Measurements from ENCODE around the gene AK4.
"Not testable (repeated sequence)": the region's sequence is repeated elsewhere in the genome, so short reads cannot be mapped to it uniquely, and the experiment has no call there.

The AK4 gene

DNA sequence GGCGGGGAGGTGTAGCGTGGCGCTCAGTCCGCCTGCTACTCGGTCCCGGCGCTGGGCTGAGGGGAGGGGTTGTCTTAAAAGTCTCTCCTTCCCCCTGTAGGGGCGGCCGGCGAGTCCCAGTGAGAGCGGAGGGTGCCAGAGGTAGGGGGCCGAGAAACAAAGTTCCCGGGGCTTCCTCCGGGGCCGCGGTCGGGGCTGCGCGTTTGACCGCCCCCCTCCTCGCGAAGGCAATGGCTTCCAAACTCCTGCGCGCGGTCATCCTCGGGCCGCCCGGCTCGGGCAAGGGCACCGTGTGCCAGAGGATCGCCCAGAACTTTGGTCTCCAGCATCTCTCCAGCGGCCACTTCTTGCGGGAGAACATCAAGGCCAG, at the start of gene AK4:
TSS of gene AK4 (plus strand) at position 26 of the 370 bp plus-strand sequence. CDS start at position 231, 205 bp downstream.
- DNase-seq, result not testable (repeated sequence)

DNA sequence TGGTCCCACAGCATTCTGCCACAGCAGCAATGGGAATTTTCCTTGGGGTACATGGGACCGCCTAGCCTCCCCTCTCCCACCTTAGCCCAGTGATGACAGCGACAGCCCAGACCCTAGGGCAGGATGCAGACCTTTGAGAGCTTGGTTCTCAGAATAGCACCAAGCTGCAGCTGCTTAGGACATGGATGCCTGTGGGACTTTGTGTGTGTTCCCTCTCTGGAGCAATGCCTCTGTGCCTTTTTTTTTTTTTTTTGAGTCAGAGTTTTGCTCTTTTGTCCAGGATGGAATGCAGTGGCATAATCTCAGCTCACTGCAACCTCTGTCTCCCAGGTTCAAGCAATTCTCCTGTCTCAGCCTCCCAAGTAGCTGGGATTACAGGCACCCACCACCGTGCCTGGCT, 44.2 kb upstream of the AK4 start:
- no peak for DNase-seq

DNA sequence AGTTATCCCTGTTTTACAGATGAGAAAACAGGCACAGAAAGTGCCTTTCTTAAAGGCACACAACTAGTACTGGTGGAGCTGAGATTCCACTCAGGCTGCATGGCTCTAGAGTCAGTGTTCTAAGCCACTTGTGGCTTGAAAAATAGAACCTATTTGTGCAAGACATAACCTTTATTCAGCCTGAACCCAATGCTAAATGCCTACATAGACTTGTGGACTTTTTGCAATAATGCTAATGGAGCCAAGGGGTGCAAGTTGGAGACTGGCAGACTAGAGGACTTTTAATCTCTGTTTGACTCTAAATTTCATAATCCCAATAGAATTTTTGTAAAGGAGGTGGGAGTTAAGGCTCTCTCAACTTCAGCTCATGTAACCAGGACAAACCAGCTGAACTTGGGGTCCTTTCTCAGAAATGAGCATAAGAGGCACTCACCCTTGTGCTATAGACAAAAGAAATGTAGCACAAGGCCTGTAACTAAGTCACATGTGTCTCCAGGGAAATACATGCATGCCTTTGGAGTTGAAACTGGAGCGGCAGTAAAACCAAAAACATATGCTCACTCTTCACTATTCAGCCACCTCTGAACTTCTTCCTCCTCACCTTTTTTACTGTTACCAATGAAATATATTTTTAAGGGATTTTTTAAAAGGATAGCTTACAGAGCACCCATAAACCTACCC, 43.0 kb upstream of the AK4 start:
- DNase-seq, result no peak

DNA sequence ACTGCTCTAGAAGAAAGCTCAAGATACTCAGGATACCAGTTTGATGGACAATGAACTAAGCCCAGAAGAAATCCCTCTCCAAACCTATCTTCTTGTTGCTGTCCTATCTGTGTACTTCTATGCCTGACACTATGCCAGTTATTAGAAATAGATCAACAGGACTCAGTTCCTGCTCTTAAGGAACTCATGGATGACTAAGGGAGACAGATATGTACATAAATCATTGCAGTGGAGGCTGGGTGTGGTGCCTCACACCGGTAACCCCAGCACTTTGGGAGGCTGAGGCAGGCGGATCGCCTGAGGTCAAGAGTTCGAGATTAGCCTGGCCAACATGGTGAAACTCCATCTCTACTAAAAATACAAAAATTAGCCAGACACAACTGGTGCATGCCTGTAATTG, 42.4 kb upstream of the AK4 start:
- DNase-seq, result no peak

DNA sequence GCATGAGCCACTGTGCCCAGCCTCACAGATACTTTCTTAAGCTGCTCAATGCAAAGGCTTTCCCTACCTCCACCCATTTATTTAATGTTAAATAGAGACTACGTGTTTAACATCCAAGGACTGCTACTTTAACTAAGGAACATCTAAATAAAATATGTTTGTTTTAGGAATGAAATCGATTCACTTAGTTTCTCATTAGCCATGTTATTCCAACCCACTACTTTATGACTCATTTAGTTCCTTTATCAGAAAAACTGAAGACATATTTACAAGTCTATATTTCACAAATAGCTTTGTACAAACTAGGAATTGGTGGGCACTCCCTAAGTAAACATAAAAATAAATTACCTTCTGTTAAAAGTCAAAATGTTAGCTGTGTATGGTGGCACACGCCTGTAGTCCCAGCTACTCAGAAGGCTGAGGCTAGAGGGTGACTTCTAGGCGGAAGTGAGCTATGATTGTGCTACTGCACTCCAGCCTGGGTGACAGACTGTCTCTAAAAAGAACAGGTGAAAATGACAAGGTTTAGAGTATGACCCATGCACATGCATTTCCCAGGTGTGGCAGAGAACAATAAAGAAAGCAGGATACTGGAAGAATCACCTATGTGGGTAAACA, 39.9 kb upstream of the AK4 start:
- DNase-seq, result no peak

DNA sequence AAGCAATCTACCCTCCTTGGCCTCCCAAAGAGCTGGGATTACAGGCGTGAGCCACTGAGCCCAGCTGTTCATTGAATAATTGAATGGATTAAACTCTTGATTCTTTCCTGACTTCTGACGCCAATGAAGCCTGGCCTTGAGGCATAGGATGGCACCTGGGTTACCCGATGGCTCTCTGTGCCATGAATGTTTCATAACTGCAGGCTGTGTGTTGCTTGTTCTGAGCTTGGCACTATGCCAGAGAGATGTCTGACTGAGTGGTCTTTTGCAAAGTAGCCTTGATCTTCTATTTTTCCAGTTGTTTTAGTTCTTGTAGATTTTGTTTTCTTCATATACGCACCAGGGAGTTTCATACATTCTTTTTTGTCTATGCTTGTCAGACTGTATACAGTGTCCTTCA, 38.5 kb upstream of the AK4 start:
- no peak for DNase-seq

DNA sequence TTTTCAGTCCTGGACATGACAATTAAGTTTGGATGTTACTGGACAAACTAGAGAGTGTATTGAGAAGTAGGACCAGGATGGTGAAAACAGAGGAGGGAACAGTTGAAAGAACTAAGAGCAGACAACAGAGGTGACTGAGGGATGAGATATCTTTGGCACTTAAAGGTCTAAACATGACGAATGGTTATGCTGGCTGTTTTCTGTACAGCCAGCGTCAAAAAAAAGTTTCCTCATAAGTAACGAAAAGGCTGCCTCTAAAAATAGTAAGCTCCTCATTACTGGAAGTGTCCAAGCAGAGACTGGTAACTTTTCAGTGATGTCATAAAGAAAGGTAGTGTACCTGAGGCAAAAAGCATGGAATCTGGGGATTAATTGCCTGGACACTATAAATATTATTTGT, 35.2 kb upstream of the AK4 start:
- DNase-seq, result no peak

DNA sequence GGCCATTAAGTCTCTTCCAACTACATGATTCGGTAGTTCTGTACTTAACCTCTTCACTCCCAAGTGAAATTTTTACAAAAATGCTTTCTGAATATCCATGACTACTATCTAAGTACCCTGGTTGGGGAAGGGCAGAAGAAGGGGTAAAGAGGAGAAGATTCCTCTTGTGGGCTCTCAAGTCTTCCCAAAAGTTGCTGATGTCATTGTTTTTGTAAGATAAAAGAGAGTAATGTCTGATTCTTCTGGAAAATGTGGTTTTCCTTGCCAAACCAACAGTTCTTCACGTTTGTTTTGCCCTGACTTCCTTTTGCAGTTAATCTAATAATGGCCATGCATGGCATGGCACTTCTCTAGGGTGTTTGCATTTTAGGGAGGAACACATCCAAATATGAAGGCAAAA, 34.7 kb upstream of the AK4 start:
- DNase-seq, result no peak

DNA sequence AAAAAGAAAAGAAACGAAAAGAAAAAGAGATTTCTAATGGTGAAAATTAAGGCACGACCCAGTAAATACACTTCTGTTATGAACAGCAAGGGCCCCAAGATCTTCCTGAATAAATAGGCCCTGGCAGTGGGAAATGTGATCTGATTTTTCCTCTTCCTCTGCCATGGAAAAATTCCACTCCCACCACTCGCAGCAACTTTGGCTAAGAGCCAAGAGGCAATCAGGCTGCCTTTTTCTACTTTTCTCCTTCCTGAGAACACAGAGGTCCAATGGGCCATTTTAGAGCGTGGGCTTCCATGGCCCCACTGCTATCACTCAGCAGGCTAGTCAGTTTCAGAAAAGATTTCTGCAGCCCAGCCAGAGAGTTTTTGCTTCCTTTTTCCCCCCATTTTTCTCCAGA, 33.7 kb upstream of the AK4 start:
- DNase-seq, result no peak

DNA sequence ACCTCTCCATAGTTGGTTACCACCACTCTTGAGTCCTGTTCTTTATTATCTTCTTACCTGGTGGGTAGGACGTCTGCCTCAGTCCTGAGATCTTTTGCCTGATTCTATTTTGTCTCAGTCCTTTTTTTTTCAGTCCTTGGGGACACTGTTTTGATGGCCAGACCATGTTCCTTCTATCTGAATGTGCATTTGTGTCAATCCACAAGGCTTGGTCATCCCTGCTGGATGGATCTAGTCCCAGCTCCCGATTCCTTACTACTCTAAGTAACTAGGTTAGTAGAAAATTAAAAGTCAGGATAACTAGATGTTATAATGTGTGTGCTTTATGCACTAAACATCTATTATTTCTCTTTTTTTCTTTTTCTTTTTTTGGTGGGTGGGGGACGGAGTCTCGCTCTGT, 28.1 kb upstream of the AK4 start:
- no peak for DNase-seq

DNA sequence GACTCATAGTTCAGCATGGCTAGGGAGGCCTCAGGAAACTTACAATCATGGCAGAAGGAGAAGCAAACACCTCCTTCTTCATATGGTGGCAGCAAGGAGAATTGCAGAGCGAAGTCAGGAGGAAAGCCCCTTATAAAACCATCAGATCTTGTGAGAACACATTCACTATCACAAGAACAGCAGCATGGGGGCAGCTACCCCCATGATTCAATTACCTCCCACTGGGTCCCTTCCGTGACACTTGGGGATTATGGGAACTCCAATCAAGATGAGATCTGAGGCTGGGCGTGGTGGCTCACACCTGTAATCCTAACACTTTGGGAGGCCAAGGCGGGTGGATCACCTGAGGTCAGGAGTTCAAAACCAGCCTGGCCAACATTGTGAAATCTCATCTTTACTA, 18.9 kb upstream of the AK4 start:
- DNase-seq, result not testable (repeated sequence)

DNA sequence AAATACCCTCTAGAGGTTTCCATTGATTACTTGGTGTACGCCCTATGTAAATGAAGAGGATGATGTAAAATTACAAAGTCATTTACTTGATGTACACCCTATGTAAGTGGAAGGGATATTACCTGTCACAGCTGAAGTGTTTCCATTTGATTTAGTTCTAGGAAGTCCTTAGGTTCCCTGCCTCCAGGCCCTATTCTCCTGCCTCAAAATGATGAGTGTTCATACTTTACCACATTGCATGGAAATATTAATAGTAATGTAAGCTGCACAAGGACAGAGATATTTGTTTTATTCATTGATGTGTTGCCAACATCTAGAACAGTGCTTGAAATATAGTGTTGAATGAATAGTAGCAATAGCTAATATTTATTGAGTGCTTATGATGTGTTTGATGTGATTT, 9.5 kb upstream of the AK4 start:
- DNase-seq, result no peak

DNA sequence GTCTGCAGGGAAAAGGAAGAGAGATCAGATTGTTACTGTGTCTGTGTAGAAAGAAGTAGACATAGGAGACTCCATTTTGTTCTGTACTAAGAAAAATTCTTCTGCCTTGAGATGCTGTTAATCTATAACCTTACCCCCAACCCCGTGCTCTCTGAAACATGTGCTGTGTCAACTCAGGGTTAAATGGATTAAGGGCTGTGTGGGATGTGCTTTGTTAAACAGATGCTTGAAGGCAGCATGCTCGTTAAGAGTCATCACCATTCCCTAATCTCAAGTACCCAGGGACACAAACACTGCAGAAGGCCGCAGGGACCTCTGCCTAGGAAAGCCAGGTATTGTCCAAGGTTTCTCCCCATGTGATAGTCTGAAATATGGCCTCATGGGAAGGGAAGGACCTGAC, 8.2 kb upstream of the AK4 start:
- DNase-seq, result not testable (repeated sequence)

DNA sequence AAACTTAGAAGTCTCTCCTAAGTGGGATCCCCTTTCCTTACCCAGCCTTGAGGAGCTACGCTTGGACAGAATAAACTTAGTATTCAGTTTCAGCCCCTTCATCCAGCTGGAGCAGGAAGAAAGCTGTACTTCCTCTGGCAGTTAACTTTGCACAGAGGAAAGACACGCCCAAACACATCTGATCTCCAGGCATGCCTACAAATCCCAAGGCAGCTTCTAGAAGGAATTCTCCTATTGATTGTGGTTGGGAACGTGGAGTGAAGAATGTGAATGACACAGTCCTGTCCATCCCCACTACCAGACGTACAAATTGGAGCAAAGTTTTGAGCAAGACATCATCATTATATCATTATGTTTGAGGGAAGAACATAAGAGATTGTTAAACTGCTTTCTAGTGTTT, 6.6 kb upstream of the AK4 start:
- DNase-seq, result no peak

DNA sequence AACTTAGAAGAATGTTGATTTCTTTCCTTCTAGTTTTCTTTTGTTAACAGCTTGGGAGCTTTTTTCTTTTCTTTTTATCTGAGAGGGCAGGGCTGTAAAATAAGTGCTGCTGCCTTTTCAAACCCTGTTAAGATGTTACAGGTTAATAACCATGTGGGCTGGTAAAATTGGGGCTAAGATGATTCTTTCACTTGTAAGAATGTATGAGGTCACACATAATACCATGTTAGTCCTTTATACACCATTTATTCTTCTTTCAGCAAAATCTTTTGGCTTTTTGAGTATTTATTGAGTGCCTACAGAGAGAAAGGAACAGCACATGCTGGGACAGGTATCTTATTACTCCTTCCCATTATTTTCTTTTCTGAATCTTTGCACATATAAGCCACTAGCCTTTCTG, 6.1 kb upstream of the AK4 start:
- no peak for DNase-seq

DNA sequence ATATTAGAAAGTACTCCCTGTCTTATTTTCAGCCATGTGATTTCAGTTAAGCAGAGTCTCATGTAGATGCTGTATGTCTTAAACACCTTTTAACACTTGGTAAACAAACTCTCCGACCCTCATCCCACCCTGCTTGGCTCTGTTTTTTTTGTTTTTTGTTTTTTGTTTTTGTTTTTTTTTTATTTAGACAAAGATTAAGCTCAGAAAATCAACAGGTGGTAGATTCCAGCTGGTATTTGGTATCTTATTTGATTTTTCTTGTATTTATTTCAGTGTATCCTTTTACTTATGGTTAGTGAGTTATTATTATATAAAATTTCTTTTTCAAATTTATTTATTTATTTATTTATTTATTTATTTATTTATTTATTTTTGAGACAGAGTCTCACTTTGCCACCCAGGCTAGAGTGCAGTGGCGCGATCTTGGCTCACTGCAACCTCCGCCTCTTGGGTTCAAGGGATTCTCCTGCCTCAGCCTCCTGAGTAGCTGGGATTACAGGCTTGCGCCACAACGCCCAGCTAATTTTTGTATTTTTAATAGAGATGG, 4.8 kb upstream of the AK4 start:
- DNase-seq, result not testable (repeated sequence)

DNA sequence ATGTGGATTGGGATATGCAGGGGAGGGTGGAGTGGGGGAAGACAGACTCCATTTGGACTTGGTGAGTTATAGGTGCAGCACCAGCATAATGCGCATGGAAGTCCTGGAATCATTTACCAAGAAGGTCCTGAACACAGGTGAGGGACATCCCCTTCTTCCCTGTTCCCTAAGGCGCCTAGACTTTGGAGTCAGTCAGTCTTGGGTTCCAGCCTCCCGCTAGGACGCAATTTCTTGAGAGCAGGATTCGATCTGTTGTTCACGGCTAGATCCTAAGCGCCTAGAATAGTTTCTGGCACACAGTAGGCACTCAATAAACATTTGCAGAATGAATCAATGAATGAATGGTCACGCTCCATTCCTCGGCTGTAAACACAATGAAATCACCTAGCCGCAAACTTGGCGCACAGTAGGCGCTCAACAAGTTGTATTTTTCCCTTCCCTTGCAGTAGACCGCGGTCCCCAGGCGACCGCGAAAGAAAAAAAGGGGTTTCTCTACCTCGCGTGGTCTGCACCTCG, 1.0 kb upstream of the AK4 start:
- DNase-seq, result no peak

DNA sequence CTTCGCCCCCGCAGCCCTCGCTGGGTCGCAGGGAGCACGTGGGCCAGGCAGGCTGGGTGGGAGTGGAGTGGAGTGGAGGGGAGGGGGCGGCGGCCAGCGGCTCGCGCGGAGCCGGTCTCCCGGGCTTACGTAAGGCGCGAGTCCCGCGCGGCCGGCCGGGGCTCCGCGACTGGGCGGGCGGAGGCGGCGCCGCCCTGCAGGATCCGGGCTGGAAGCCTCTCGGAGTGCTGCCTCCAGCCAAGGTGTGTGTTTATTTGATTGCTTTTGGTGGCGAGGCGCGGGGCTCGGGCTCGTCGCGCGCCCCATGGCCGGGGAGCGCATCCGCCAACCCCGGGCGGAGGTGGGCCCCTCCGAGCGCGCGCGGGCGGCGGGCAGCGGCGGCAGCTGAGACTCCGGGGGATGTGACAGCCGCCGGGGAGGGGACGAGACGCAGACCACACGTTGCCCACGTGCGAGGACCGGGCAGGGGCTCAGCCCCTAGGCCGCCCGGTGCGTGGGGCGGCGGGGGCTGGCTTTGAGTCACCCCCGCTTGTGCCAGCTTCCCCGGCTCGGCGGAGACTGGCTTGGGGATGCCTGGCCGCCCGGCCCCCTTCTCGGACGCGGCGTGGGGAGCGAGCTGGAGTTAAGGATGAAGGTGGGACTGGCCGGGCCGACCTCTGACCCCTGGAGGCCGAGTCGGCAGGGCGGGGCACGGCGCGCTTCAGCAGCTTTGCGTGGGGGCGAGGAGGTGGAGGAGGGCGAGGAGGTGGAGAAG, 402 bp upstream of the AK4 start:
- DNase-seq, result no peak

DNA sequence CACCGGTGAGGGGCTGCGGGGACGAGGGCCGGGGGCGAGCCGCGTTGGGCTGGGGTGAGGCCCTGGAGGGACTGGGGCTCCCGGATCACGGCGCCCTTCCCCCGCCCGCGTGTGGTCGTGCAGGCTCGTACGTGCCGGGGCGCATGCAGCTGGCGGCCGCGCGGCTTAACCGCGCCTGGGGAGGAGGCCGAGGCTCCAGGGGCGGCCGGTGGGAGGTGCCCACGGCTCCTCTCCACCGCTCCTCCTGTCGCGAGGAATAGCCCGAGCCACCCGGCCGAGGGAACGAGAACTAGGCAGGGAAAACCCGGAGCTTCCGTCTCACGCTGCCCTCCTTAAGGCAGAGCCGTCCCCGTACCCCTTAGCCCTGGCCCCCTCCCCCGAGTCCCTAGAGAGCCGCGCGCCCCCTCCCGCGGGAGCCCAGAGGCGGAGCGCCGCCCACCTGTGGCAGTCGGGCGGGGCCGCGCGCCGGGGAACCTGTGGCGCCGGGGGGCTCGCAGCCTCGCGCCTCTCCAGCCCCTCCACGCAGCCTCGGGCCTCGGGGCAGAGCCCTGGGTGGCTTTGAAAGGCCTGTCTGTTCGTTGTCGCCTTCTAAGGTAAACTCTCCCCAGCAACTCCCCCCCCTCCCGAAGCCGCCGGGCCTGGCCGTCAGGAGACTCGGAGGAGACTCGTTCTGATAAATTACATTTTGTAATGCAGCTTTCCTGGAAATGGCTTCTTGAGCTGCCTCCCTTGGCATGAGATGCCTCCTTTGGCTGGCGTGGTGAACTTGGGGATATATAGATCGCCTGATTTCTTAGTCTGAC, 746 bp downstream of the AK4 start:
- no peak for DNase-seq

DNA sequence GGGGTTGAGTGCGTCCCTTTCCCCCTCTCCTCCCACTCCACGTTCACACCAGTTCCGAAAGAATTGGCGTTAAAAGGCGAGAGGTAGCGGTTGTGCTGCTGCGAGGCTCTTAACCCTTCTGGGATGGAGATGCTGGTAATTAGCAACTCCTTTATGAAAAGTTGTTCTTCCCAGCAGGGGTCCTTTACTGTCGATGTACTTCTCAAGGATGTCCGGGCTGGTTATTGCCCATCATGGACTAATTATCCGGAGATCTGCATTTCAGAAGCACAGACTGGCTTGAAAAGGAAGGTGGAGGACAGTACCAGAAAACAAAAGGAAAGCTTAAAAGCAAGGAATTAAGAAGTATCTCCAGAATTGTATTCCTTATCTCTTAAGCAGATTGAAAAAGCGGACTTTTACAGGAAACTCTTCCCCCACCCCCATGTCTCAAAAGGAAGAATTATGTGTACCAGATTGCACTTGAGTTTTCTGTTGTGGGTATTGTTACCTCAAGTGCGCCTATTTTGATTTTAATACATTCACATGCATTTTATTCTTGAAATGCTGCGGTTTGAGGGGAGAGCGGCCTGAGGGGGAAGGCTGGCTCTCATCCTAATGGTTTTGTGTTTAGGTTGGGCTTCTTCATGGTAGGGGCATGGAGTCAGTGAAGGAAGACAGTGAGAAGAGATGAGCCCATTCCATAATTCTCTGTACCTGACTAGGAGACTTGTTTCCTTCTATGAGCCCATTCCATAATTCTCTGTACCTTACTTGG, 1.5 kb downstream of the AK4 start:
- no peak for DNase-seq

DNA sequence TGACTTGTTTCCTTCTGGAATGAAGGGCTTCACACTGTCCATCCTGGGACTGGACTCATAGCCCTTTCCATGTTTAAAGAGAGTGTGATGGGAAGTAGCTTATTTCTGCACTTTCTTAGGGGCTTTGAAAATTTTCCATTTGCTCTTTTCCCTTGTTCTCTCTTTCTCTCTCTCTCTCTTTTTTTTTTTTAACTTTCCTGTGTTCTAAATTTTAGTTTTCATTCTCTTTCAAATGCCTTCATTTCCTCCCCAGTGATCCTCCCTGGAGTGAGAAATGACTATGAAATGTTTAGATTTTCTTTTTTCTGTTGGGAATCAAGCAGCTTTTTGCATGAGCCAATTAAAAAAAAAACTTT, 2.1 kb downstream of the AK4 start:
- no peak for DNase-seq

DNA sequence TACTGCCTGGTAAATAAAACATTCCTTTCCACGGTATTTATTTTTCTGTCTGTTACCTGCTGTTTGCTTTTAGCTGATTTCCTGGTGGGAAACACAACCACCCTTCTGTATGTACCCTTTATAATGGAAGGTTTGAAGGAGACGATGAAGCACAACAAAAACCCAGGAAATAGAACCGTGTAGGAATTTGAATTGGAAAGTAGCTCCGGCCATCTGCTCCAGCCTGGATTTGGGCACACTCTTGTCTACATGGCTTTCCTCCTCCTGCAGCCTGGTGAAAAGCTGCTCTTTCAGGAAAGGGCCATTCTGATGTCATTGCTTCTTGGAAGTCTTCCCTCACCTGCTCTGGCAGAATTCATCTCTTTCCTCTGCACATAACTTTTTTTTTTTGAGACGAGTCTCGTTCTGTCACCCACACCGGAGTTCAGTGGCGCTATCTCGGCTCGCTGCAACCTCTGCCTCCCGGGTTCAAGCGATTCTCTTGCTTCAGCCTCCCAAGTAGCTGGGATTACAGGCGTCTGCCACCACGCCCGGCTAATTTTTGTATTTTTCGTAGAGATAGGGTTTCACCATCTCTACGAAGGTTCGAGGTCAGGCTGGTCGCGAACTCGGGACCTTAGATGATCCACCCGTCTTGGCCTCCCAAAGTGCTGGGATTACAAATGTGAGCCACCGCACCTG, 2.7 kb downstream of the AK4 start:
- DNase-seq, result no peak
